Activated CD8-positive, alpha-beta memory T cell treated with anti-CD3 and anti-CD28 coated beads, Interleukin-2, amount 10 ng/mL, durations not matched to agents 7 days and 5 days (primary cell): ENCODE measurements around the gene IFI44. TPM values are rescaled to one million over a fixed set of nuclear protein-coding genes. Genes with fewer than 3 reads are reported as not detected.
A peak's percentile ranks its signal among the peaks of the same experiment; 100 is the strongest.

Experiments
- ATAC-seq: fragments of 150-1000 bp; cut with Tn5 transposase; one replicate; pipeline ENCODE4 v1.10.0; 2021; ENCODE audit warnings: moderate library complexity
- CTCF ChIA-PET: fragments of 350-600 bp; sonication (Branson Sonifier 250); formaldehyde crosslinking; loops from one replicate; lab custom pipeline; 2021; ENCODE audit warnings: antibody characterized with exemption; lab: Charles Lee
- DNase-seq: peaks from one replicate; pipeline ENCODE4 v3.0.0-alpha.2; 2020
- H3K27ac Mint-ChIP-seq: one replicate; pipeline ENCODE4 v1.8.0; 2021; ENCODE audit warnings: mild to moderate bottlenecking, mixed read lengths
- H3K27me3 Mint-ChIP-seq: one replicate; pipeline ENCODE4 v1.8.0; 2021; ENCODE audit warnings: mixed read lengths
- H3K36me3 Mint-ChIP-seq: one replicate; pipeline ENCODE4 v1.8.0; 2021; ENCODE audit warnings: mild to moderate bottlenecking, mixed read lengths
- H3K4me1 Mint-ChIP-seq: one replicate; pipeline ENCODE4 v1.8.0; 2021; ENCODE audit warnings: mixed read lengths
- H3K4me3 Mint-ChIP-seq: one replicate; pipeline ENCODE4 v1.8.0; 2021; ENCODE audit warnings: mild to moderate bottlenecking, moderate library complexity, mixed read lengths
- H3K9me3 Mint-ChIP-seq: one replicate; pipeline ENCODE4 v1.8.0; 2022; ENCODE audit warnings: low read depth, mixed read lengths
- total RNA-seq, 2 experiments: library from RNA; stranded (reverse); gene quantifications; one replicate each; pipeline ENCODE4 v1.2.3, GENCODE V29; 2021

The IFI44 gene
- 100 to 1,000 TPM; 155 to 367 TPM for total RNA-seq

- Mint-ChIP-seq H3K9me3 (peaks cover 24% of the 10 kb centered on the region), H3K4me1 (peaks cover 56% of the 10 kb centered on the region), H3K4me3 (peak within 1 kb of the TSS; percentile 87), H3K27me3 (no peaks in the 10 kb centered on the region), H3K36me3 (peaks cover 86% of the 10 kb centered on the region), H3K27ac (peak within 1 kb of the TSS; percentile 86)
- CTCF ChIA-PET = interaction anchor here (1.0 to 1.3 kb wide), 3 partner anchors 23 to 29 kb away, joined by 3 to 4 read pairs (median 3); partner anchors contain the start of gene IFI44L
- DNase-seq = peak; percentile 86
- ATAC-seq = peak; percentile 88
Observed at GRCh38 chr1:78649628-78650027, at the start of gene IFI44. Gene IFI44 (plus strand): TSS chr1:78649831. CDS start chr1:78650196, 365 bp downstream.

- Mint-ChIP-seq H3K27ac (no peak overlapping the region), H3K9me3 (no peaks in the 10 kb centered on the region), H3K27me3 (peaks cover 10% of the 10 kb centered on the region), H3K36me3 (no peaks in the 10 kb centered on the region), H3K4me1 (no peaks in the 10 kb centered on the region), H3K4me3 (no peak overlapping the region)
- CTCF ChIA-PET = interaction anchor here (0.9 kb wide), 2 partner anchors 456 to 470 kb away, joined by 3 to 4 read pairs; no protein-coding TSS in a partner anchor
- no peak for ATAC-seq
- DNase-seq = no peak
Observed at GRCh38 chr1:78601068-78601467, 48.6 kb upstream of the IFI44 start.

GRCh38 chr1:78603206-78603605, 46.4 kb upstream of the IFI44 start:
- H3K36me3 Mint-ChIP-seq = no peaks in the 10 kb centered on the region
- no peaks in the 10 kb centered on the region for H3K4me1 Mint-ChIP-seq
- CTCF ChIA-PET = interaction anchor here (0.8 kb wide), 1 partner anchor 14 kb away, joined by 4 read pairs; no protein-coding TSS in a partner anchor
- peaks cover 7% of the 10 kb centered on the region for H3K27me3 Mint-ChIP-seq
- no peak for ATAC-seq
- no peaks in the 10 kb centered on the region for H3K9me3 Mint-ChIP-seq
- no peak overlapping the region for H3K27ac Mint-ChIP-seq
- DNase-seq = no peak
- no peak overlapping the region for H3K4me3 Mint-ChIP-seq

GRCh38 chr1:78604643-78605042, 45.0 kb upstream of the IFI44 start:
- ATAC-seq (no peak), DNase-seq (no peak)
- Mint-ChIP-seq H3K4me1 (no peaks in the 10 kb centered on the region), H3K9me3 (no peaks in the 10 kb centered on the region), H3K4me3 (no peak overlapping the region), H3K27ac (no peak overlapping the region), H3K36me3 (no peaks in the 10 kb centered on the region), H3K27me3 (peaks cover 10% of the 10 kb centered on the region)
- CTCF ChIA-PET = interaction anchor here (1.1 to 4.4 kb wide), 2 partner anchors 459 to 473 kb away, joined by 4 to 32 read pairs; no protein-coding TSS in a partner anchor

GRCh38 chr1:78606274-78606673, 43.4 kb upstream of the IFI44 start:
- H3K4me1 Mint-ChIP-seq = no peaks in the 10 kb centered on the region
- ATAC-seq = no peak
- no peak overlapping the region for H3K27ac Mint-ChIP-seq
- H3K4me3 Mint-ChIP-seq = no peak overlapping the region
- H3K36me3 Mint-ChIP-seq = no peaks in the 10 kb centered on the region
- CTCF ChIA-PET = interaction anchor here (1.3 to 4.4 kb wide), 3 partner anchors 72 to 475 kb away, joined by 3 to 32 read pairs (median 22); no protein-coding TSS in a partner anchor
- peaks cover 24% of the 10 kb centered on the region for H3K27me3 Mint-ChIP-seq
- H3K9me3 Mint-ChIP-seq = no peaks in the 10 kb centered on the region
- no peak for DNase-seq

- no peak for ATAC-seq
- Mint-ChIP-seq H3K9me3 (no peaks in the 10 kb centered on the region), H3K27ac (no peak overlapping the region), H3K36me3 (no peaks in the 10 kb centered on the region), H3K27me3 (peaks cover 31% of the 10 kb centered on the region), H3K4me1 (no peaks in the 10 kb centered on the region), H3K4me3 (no peak overlapping the region)
- CTCF ChIA-PET = interaction anchor here (0.9 to 4.4 kb wide), 6 partner anchors 10 to 603 kb away, joined by 3 to 32 read pairs (median 6); partner anchors contain the start of gene DNAJB4
- no peak for DNase-seq
Observed at GRCh38 chr1:78607334-78607927, 42.2 kb upstream of the IFI44 start.

- H3K27me3 Mint-ChIP-seq = peaks cover 36% of the 10 kb centered on the region
- no peaks in the 10 kb centered on the region for H3K9me3 Mint-ChIP-seq
- no peak for ATAC-seq
- H3K4me3 Mint-ChIP-seq = no peak overlapping the region
- no peaks in the 10 kb centered on the region for H3K36me3 Mint-ChIP-seq
- no peak for DNase-seq
- H3K4me1 Mint-ChIP-seq = no peaks in the 10 kb centered on the region
- H3K27ac Mint-ChIP-seq = no peak overlapping the region
- CTCF ChIA-PET = interaction anchor here (0.9 to 4.4 kb wide), 7 partner anchors 10 to 603 kb away, joined by 3 to 32 read pairs (median 5); partner anchors contain the start of gene DNAJB4
Observed at GRCh38 chr1:78607944-78608343, 41.7 kb upstream of the IFI44 start.

GRCh38 chr1:78617615-78618026, 32.0 kb upstream of the IFI44 start:
- Mint-ChIP-seq H3K4me3 (no peak overlapping the region), H3K36me3 (peaks cover 21% of the 10 kb centered on the region), H3K9me3 (no peaks in the 10 kb centered on the region), H3K27me3 (peaks cover 15% of the 10 kb centered on the region), H3K4me1 (peaks cover 34% of the 10 kb centered on the region), H3K27ac (peak overlapping the region; percentile 70)
- DNase-seq (peak; percentile 78), ATAC-seq (peak; percentile 54)
- CTCF ChIA-PET = interaction anchor here (0.7 to 2.4 kb wide), 23 partner anchors 8 to 614 kb away, joined by 3 to 29 read pairs (median 4); no protein-coding TSS in a partner anchor

GRCh38 chr1:78619032-78619431, 30.6 kb upstream of the IFI44 start:
- CTCF ChIA-PET = interaction anchor here (1.4 kb wide), 1 partner anchor 54 kb away, joined by 3 read pairs; no protein-coding TSS in a partner anchor
- Mint-ChIP-seq H3K4me3 (peak overlapping the region; percentile 12), H3K27me3 (peaks cover 12% of the 10 kb centered on the region), H3K9me3 (no peaks in the 10 kb centered on the region), H3K27ac (peak overlapping the region; percentile 96), H3K36me3 (peaks cover 36% of the 10 kb centered on the region), H3K4me1 (peaks cover 34% of the 10 kb centered on the region)
- ATAC-seq (no peak), DNase-seq (no peak)

- Mint-ChIP-seq H3K36me3 (peaks cover 40% of the 10 kb centered on the region), H3K27me3 (peaks cover 12% of the 10 kb centered on the region), H3K4me1 (peaks cover 37% of the 10 kb centered on the region), H3K9me3 (no peaks in the 10 kb centered on the region), H3K27ac (peak overlapping the region; percentile 96), H3K4me3 (peak overlapping the region; percentile 12)
- no peak for DNase-seq
- ATAC-seq = no peak
- CTCF ChIA-PET = interaction anchor here (1.4 to 1.9 kb wide), 3 partner anchors 27 to 57 kb away, joined by 3 to 11 read pairs (median 4); no protein-coding TSS in a partner anchor
Observed at GRCh38 chr1:78619446-78619802, 30.2 kb upstream of the IFI44 start.

GRCh38 chr1:78619803-78620579, 29.6 kb upstream of the IFI44 start, which contains the start of gene IFI44L:
Gene IFI44L (plus strand): TSS chr1:78620448. CDS start chr1:78627916, 7,468 bp downstream.
- Mint-ChIP-seq H3K36me3 (peaks cover 45% of the 10 kb centered on the region), H3K27ac (peak within 1 kb of the TSS; percentile 96), H3K4me3 (peak within 1 kb of the TSS; percentile 93), H3K4me1 (peaks cover 43% of the 10 kb centered on the region), H3K9me3 (no peaks in the 10 kb centered on the region), H3K27me3 (peaks cover 9% of the 10 kb centered on the region)
- DNase-seq (peak; percentile 91), ATAC-seq (peak; percentile 54)
- CTCF ChIA-PET = interaction anchor here (1.0 to 1.9 kb wide), 7 partner anchors 26 to 642 kb away, joined by 3 to 11 read pairs (median 4); partner anchors contain the start of genes FUBP1 and IFI44

GRCh38 chr1:78620666-78621065, 29.0 kb upstream of the IFI44 start:
- Mint-ChIP-seq H3K4me3 (peak overlapping the region; percentile 93), H3K27ac (peak overlapping the region; percentile 96), H3K36me3 (peaks cover 50% of the 10 kb centered on the region), H3K27me3 (peaks cover 6% of the 10 kb centered on the region), H3K9me3 (no peaks in the 10 kb centered on the region), H3K4me1 (peaks cover 48% of the 10 kb centered on the region)
- ATAC-seq (no peak), DNase-seq (no peak)
- CTCF ChIA-PET = interaction anchor here (1.0 to 1.9 kb wide), 6 partner anchors 26 to 642 kb away, joined by 4 to 11 read pairs (median 4); partner anchors contain the start of genes FUBP1 and IFI44

- ATAC-seq (peak; percentile 21), DNase-seq (no peak)
- no peaks in the 10 kb centered on the region for H3K9me3 Mint-ChIP-seq
- no peaks in the 10 kb centered on the region for H3K27me3 Mint-ChIP-seq
- H3K4me3 Mint-ChIP-seq = peak overlapping the region; percentile 93
- H3K36me3 Mint-ChIP-seq = peaks cover 65% of the 10 kb centered on the region
- CTCF ChIA-PET = interaction anchor here (0.7 to 1.7 kb wide), 3 partner anchors 23 to 43 kb away, joined by 3 to 6 read pairs (median 4); no protein-coding TSS in a partner anchor
- peaks cover 48% of the 10 kb centered on the region for H3K4me1 Mint-ChIP-seq
- H3K27ac Mint-ChIP-seq = peak overlapping the region; percentile 96
Observed at GRCh38 chr1:78622548-78622947, 27.1 kb upstream of the IFI44 start.
